IPS-NIHi11 (cell line): Measurements from ENCODE around the gene QDPR.
"Not testable (repeated sequence)": the region's sequence is repeated elsewhere in the genome, so short reads cannot be mapped to it uniquely, and the experiment has no call there.

Experiments
- DNase-seq: peaks from one replicate; pipeline ENCODE4 v3.0.0; 2012; ENCODE audit warnings: mixed read lengths, low spot score

The QDPR gene

GRCh38 chr4:17511950-17512795, at the start of gene QDPR:
Gene QDPR, minus strand, starts transcription at chr4:17512090. Its CDS starts 36 bp downstream, at chr4:17512054.
- DNase-seq, result peak; percentile 92

DNA sequence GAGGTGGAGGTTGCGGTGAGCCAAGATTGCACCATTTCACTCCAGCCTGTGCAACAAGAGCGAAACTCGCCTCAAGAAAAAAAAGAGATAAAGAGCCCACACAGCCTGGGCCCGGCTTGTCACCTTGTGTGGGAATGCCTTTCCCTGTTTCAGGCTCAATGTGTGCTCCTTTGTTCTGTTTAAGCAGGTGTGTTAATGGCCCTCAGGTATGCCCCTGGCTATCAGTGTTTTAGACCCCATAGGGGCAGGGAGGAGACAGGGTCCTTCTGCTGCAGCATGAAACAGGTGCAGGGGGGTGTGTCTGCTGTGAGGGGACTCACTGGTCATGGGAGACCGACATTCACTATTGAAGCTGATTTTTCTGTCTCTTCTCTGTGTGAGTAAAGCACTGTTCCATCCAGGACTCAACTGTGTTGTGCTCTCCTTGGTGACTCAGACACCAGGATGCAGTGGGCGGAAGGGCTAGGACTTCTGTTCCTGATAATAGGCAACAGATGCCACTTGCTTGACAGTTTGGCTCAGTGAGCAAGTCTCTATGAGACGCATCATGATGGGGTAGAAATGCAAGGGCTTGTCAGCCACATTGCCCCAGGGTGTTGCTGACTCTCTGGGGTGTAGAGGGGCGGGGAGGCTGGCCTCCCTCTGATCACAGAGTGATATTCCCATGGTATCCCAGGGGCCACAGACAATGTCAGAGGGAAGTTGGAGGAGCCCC, 49.5 kb upstream of the QDPR start:
- no peak for DNase-seq

DNA sequence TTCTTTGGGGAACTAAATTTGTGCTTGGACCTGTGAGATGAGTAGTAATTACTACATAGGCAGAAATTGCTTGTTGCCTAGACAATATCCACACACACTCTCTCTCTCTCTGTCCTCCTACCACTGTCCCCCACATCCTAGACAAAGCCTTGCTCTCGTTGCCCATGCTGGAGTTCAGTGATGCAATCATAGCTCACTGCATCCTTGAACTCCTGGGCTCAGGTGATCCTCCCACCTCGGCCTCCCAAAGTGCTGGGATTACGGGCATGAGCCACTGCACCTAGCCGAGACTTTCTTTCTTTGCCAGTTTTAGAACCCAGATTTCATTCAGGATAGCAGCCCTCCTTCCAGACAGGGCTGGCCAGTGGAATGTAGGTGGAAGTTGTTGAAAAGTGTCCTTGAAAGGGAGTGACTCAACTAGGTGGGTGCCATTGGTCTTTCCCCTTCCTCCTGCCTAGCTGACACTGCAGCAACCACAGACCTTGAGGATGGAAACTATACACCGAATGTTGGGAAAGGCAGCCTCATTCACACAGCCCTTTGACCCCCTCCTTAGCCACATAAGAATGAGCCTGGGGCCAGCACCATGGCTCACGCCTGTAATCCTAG, 48.3 kb upstream of the QDPR start:
- DNase-seq, result no peak

DNA sequence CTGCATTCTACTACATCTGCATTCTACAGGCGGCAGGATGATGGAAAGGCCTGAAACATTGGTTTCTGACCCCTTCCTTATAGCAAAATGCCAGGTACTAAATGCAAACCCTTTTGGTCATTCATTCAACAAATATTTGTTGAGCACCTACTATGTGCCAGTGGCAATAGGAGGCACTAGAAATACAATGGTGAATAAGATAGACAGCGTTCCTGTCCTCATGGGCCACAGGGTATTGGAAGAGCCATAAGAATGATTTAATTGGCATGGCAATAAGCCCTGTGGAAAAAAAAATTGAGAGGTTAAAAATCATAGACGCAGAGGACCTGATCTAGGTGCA, 47.8 kb upstream of the QDPR start:
- no peak for DNase-seq

DNA sequence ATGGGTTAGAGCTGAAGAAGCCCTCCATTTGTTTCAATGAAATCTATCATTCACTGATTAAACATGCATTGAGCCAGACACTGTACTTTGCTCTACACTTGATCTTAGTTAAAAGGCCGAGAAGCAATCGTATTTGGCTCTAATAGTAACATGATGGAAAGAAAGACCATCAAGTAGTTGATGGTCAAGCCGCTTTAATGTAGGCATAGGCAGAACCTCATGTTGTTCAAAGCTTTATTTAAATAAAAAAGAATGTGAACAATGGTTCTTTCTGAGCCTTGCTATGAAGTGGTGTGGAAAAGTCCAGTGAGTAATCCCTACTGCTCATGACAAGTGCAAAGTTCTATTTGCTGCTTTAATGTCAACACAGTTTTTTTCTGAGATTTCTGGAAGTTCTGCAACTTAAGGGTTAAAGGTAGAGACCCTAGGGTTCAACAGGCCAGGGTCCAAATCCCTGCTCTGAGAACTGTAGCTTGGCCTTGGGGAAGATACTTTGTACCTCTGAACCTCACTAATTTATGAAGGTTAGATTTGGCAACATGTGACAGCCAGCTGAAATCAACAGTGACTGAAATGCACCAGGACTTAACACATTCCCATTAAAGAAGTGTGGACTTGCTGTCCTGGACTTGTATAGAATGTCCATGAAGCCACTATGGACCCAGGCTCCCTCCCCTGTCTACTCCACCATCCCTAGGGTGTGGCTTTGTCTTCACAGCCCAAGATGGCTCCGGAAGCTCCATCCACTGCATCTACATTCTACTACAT, 47.2 kb upstream of the QDPR start:
- DNase-seq, result no peak

- DNase-seq, result no peak
Measured at GRCh38 chr4:17557880-17558279, 46.0 kb upstream of the QDPR start.

- DNase-seq, result no peak
Measured at GRCh38 chr4:17556498-17556897, 44.6 kb upstream of the QDPR start.

DNA sequence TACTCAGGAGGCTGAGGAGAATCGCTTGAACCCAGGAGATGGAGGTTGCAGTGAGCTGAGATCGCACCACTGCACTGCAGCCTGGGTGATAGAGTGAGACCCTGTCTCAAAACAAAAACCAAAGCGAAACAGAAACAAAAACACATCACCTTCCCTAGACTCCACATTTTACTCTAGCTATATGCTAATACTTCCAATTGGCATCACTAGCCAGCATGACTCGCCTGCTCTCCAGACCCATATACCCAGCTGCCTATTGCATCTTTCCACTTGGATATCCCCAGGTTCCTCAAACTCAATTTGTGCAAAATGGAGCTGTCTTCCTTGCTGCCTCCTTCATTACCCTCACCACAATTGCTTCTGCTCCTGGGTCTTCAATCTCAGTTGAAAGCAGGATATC, 42.7 kb upstream of the QDPR start:
- no peak for DNase-seq

DNA sequence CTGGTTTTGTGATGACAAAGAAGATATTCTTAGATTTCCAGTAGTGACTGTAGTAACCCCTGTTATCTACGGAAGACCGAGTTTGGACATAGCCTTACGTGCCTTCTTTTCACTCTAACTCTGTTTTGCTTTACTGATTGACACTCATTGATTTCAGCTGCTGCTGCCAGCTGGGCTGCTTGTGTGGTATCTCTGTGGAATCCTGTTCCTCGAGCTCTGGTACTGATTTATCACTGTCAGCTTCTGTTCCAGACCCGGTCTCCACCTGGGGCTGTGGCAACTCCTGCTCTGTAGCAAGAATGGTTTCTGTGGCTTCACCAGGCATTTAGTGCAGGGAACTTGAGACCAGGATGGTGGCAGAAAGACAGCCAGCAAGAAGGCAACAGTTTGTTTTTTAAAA, 40.5 kb upstream of the QDPR start:
- DNase-seq, result no peak

DNA sequence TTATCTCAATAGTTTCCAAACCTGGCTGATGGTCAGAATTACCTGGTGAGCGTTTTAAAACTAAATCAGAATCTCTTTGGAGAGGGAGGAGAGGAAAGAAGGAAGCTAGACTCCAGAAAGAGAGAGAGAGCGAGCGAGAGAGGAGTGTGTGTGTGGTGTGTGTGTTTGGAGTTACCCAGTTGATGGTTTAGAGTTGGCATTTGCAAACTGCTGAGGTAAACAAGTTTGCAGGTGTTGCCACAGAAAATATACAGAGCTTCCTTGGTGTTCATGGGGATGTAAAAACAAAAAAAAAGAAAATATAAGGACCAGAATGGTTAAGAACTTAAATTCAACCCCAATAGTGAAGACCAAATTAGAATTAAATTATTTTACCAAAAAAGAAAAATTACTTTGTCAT, 38.7 kb upstream of the QDPR start:
- DNase-seq, result no peak

DNA sequence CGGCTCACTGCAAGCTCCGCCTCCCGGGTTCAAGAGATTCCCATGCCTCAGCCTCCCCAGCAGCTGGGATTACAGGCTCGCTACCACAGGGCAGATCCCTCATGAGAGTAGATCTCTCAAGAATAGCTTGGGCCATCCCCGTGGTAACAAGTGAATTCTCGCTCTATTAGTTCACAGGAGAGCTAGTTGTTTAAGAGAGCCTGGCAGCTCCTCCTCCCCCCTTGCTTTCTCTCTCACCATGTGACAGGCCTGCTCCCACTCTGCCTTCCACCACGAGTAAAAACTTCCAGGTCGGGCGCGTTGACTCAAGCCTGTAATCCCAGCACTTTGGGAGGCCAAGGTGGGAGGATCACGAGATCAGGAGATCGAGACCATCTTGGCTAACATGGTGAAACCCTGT, 34.8 kb upstream of the QDPR start:
- no peak for DNase-seq

GRCh38 chr4:17546222-17546621, 34.3 kb upstream of the QDPR start:
- no peak for DNase-seq

- DNase-seq, result no peak
Measured at GRCh38 chr4:17545374-17546140, 33.7 kb upstream of the QDPR start.

GRCh38 chr4:17544831-17545234, 32.9 kb upstream of the QDPR start:
- DNase-seq, result no peak

DNA sequence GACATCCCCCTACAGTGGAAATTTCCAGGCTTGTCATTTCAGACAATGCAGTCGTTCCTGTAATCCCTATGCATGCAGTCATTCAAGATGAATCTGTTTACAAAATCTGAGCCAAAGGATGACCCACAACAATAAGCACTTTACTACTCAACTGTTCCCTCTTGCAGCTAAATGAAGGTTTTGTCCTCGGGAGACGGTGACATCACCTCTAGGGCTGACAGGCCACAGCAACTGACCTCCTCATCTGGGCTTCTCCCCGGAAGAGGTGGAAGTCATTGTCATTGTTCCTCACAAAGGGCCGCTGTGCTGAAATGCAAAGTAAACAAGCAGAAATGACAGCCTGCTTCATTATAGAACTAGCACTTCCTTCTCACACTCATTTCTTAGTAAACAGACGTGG, 32.3 kb upstream of the QDPR start:
- peak; percentile 37 for DNase-seq

DNA sequence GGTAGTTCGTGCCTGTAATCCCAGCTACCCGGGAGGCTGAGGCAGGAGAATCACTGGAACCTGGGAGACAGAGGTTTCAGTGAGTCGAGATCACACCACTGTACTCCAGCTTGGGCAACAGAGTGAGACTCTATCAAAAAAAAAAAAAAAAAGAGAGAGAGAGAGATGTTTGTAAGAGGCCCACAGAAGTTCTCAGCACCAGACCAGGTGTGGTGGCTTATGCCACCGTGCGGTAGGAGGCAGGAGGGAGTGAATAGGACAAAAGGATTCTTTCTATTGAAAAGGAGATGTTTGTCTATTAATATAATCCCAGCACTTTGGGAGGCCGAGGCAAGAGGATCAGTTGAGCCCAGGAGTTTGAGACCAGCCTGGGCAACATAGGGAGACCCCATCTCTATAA, 25.2 kb upstream of the QDPR start:
- not testable (repeated sequence) for DNase-seq

DNA sequence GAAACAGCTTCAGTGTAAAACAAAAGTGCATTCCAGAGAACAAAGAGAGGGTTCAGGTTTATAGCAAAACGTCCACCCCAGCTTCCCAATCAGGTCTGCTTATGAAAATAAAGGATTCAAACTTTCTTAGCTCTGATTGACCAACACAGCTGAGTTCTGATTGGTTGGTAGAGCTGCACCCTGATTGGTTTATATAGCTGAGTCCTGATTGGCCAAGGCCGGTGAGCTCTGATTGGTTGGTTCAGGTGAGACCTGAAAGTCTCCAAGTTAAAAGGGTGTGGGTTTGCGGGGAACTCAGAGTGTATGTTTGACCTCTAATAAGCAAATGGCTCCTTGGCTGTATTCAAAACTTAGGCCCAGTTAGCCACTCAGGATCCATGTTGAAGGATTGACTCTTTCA, 24.0 kb upstream of the QDPR start:
- no peak for DNase-seq

GRCh38 chr4:17535242-17535641, 23.4 kb upstream of the QDPR start:
- no peak for DNase-seq

GRCh38 chr4:17534705-17535104, 22.8 kb upstream of the QDPR start:
- DNase-seq, result no peak

DNA sequence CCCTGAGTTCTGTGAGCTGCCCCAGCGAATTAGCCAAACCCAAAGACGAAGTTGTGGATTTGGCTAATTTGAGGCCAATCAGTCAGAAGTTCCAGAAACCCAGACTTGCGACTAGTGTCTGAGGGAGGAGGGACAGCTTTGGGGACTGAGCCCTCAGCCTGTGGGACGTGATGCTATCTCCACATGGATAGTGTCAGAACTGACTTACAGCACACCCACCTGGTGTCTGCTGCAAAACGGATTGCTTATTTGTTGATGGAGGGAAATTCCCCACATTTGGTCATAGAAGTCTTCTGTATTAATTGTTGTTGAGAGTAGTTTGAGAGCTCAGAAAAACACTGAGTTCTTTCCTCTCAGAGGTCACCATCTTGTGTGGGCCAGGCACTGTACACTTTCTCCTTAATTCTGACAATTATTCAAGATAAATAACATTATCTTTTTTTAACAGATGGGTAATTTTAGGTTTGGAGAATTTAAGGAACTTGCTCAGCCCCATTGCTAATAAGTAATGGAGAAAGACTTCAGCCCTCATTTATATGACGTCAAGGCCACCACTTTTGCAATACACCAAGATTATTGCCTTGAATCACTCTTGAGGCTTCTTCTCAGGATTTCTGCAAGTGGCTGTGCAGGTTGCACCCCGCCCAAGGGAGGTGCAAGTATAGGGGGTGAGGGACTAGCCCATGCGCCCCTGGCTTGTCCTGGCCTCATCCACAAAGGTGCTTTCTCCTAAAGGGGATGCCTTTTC, 19.8 kb upstream of the QDPR start:
- no peak for DNase-seq
